HL-60 (cell line): ENCODE measurements around the gene NRCAM.

Source experiments
- DNase-seq, 2 experiments: peaks; one replicate each; pipeline ENCODE4 v3.0.0-alpha.2; 2010 to 2020; ENCODE audit warnings: low read depth in 1 of 2, low spot score in 1 of 2
- H3K27ac ChIP-seq: fragments of 250-450 bp; sonication (Bioruptor Pico); replicated peaks from 2 replicates; pipeline ENCODE4 v1.5.1; 2020; ENCODE audit warnings: mild to moderate bottlenecking, moderate library complexity
- H3K27me3 ChIP-seq: fragments of 250-450 bp; sonication (Bioruptor Pico); 2 replicates; pipeline ENCODE4 v1.5.1; 2021; ENCODE audit warnings: mild to moderate bottlenecking, moderate library complexity; ENCODE audit not compliant: insufficient read depth, poor library complexity, severe bottlenecking
- H3K4me3 ChIP-seq: replicated peaks from 2 replicates; pipeline ENCODE4 v1.5.1; 2011; ENCODE audit warnings: mild to moderate bottlenecking, control low read depth, low read length; ENCODE audit not compliant: insufficient read depth
- CTCF ChIP-seq: IDR thresholded peaks from one replicate; pipeline ENCODE4 v1.5.1; 2011; ENCODE audit warnings: low read length, control low read depth, inconsistent platforms; ENCODE audit not compliant: insufficient read depth
- GABPA ChIP-seq: IDR thresholded peaks from 2 replicates; pipeline ENCODE4 v1.6.1; 2012; ENCODE audit warnings: low read depth
- POLR2AphosphoS5 ChIP-seq: IDR thresholded peaks from 2 replicates; pipeline ENCODE4 v1.6.1; 2012; ENCODE audit warnings: low read depth
- REST ChIP-seq: IDR thresholded peaks from 2 replicates; pipeline ENCODE4 v1.6.1; 2012; ENCODE audit warnings: low read depth; ENCODE audit not compliant: insufficient replicate concordance
- SPI1 ChIP-seq: IDR thresholded peaks from 2 replicates; pipeline ENCODE4 v1.6.1; 2012; ENCODE audit warnings: low read depth, mild to moderate bottlenecking, borderline replicate concordance

NRCAM gene

DNA sequence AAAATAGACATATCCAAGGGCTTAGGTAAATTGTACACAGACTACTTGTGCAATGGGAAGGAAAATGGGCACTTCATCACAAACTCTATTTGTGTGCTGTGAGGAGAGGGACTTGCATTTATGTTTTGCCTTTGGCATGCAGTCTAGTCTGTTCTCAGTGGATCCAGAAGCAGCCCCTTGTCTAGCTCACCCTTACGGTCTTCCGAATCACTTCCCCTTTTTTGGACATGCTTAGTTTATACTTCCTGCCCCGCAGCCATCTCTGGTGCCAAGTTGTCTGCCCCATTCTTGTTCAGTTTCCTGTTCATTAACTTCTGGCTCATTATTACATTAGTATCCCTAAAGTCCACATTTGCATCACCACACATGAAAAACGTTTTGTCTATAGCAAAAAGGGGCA, 161.6 kb downstream of the NRCAM start:
- TF ChIP-seq GABPA (no peak; the same call in 1 of the 2 replicates), SPI1 (peak; percentile 99), POLR2AphosphoS5 (no peak)
- Histone ChIP-seq H3K27ac (no peak overlapping the region), H3K4me3 (no peak overlapping the region), H3K27me3 (no peaks in the 10 kb centered on the region)
- DNase-seq: peak in 1 of 2 experiments; percentile 54

DNA sequence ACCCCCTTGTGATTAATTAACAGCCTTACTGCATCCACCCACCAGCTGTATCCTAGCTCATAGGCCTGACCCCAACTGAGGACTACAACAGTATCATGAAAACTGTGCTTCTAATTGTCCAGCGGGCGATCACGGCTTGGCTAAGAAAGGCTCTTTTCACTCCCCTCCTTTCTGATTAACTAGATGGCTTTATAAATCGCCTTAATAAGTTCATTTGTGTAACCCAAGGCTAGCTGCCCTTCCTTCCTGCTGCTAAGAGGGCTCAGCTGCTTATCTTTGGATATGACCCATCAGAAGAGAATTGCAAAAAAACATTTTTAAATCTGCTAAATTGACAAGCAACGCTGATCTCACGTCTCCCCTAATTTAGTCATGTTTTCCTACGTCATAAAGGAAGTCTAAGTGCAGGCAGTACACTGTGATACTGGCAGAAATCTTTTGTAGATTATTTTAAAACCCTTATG, 163.1 kb downstream of the NRCAM start:
- Histone ChIP-seq H3K4me3 (no peak overlapping the region), H3K27me3 (no peaks in the 10 kb centered on the region), H3K27ac (no peak overlapping the region)
- no peak for DNase-seq
- TF ChIP-seq REST (no peak), SPI1 (no peak), GABPA (no peak), POLR2AphosphoS5 (no peak), CTCF (no peak)

GRCh38 chr7:108292541-108292940, 163.7 kb downstream of the NRCAM start:
- TF ChIP-seq SPI1 (no peak), POLR2AphosphoS5 (no peak), GABPA (no peak), REST (no peak), CTCF (no peak)
- no peaks in the 10 kb centered on the region for H3K27me3 ChIP-seq
- H3K27ac ChIP-seq: no peak overlapping the region
- no peak for DNase-seq
- H3K4me3 ChIP-seq: no peak overlapping the region

DNA sequence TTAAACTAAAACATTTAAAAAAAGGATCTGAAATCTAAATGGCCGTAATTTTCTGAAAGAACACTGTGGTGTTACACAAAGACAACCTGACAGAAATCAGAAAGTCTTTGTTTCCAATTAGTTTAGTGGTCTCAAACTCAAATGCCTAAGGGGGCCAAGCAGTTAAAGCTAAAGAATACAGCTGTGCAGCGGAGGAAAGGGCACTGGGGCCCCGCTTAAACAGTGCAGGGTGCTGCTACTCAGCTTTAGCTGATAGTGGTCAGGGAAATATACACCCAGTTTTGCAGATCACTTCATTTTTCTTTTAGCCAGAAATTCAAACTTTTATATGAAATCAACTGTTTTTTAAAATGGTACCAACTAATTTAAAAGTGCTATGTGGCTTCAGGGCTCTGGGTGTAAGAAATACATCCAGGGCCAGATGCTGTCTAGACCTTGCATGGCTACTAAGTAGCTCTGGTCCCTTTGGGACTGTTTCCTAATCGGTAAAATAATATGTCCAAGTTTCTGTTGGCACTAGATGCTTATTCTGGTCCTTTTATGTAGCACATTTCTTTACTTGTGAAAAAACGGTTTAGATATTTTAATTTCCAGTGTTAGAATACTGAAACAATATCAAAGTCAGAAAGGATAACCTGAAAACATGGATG, 164.3 kb downstream of the NRCAM start:
- Histone ChIP-seq H3K27me3 (no peaks in the 10 kb centered on the region), H3K4me3 (no peak overlapping the region), H3K27ac (no peak overlapping the region)
- no peak for TF ChIP-seq REST
- no peak for TF ChIP-seq GABPA
- no peak for TF ChIP-seq SPI1
- TF ChIP-seq CTCF: no peak
- TF ChIP-seq POLR2AphosphoS5: no peak
- no peak for DNase-seq
